HL-60 (cell line): ENCODE measurements around the gene KRT20.

Experiments used
- CTCF ChIP-seq: IDR thresholded peaks from one replicate; pipeline ENCODE4 v1.5.1; 2011; ENCODE audit warnings: low read length, control low read depth, inconsistent platforms; ENCODE audit not compliant: insufficient read depth
- GABPA ChIP-seq: IDR thresholded peaks from 2 replicates; pipeline ENCODE4 v1.6.1; 2012; ENCODE audit warnings: low read depth
- POLR2AphosphoS5 ChIP-seq: IDR thresholded peaks from 2 replicates; pipeline ENCODE4 v1.6.1; 2012; ENCODE audit warnings: low read depth

DNA sequence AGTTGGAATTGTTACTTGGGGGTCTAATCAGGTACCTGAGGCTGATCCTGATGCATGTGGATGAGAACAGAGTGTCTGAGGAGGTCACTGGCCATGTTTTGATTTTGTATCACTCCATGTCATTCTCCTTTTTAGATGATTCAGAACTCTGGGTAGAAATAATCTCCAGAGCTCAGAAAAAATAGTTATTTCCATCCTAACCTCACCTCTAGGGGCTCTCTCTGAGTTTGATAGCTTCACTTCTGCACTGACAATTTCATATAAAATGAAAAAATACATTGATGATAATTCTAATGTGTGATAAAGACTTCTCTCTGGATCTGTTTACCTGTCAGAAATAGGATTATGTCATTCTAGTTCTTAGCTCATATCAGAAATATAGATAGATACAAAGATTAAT, 11.8 kb downstream of the KRT20 start:
- TF ChIP-seq CTCF (no peak), POLR2AphosphoS5 (no peak), GABPA (no peak)
